GM19372 (cell line): ENCODE data around the gene DPH3.

ENCODE experiments used
- ATAC-seq: cut with Tn5 transposase; IDR thresholded peaks from one replicate; pipeline ENCODE4 v1.9.1; 2021; ENCODE audit warnings: mild to moderate bottlenecking, low read depth, moderate library complexity; ENCODE audit not compliant: unreplicated experiment

Gene DPH3

GRCh38 chr3:16239086-16239770, 25.5 kb downstream of the DPH3 start:
- no peak for ATAC-seq

GRCh38 chr3:16236856-16237393, 27.8 kb downstream of the DPH3 start:
- ATAC-seq, result no peak

GRCh38 chr3:16236030-16236639, 28.6 kb downstream of the DPH3 start:
- no peak for ATAC-seq

GRCh38 chr3:16234281-16234680, 30.5 kb downstream of the DPH3 start:
- ATAC-seq, result no peak

GRCh38 chr3:16233806-16234205, 30.9 kb downstream of the DPH3 start:
- no peak for ATAC-seq

GRCh38 chr3:16231983-16232382, 32.8 kb downstream of the DPH3 start:
- no peak for ATAC-seq

- ATAC-seq, result no peak
Observed at GRCh38 chr3:16229681-16230080, 35.1 kb downstream of the DPH3 start.

GRCh38 chr3:16227566-16227965, 37.2 kb downstream of the DPH3 start:
- no peak for ATAC-seq

- no peak for ATAC-seq
Observed at GRCh38 chr3:16224325-16224724, 40.4 kb downstream of the DPH3 start.

GRCh38 chr3:16222547-16222946, 42.2 kb downstream of the DPH3 start:
- ATAC-seq, result no peak

GRCh38 chr3:16221990-16222389, 42.8 kb downstream of the DPH3 start:
- no peak for ATAC-seq

- ATAC-seq, result no peak
Observed at GRCh38 chr3:16219777-16220176, 45.0 kb downstream of the DPH3 start.

- ATAC-seq, result no peak
Observed at GRCh38 chr3:16216373-16216935, 48.3 kb downstream of the DPH3 start.

GRCh38 chr3:16214366-16214765, 50.4 kb downstream of the DPH3 start:
- ATAC-seq, result no peak

- ATAC-seq, result no peak
Observed at GRCh38 chr3:16211176-16211904, 53.4 kb downstream of the DPH3 start.
